Measurements from ENCODE around the gene EFR3B.

EFR3B gene

DNA sequence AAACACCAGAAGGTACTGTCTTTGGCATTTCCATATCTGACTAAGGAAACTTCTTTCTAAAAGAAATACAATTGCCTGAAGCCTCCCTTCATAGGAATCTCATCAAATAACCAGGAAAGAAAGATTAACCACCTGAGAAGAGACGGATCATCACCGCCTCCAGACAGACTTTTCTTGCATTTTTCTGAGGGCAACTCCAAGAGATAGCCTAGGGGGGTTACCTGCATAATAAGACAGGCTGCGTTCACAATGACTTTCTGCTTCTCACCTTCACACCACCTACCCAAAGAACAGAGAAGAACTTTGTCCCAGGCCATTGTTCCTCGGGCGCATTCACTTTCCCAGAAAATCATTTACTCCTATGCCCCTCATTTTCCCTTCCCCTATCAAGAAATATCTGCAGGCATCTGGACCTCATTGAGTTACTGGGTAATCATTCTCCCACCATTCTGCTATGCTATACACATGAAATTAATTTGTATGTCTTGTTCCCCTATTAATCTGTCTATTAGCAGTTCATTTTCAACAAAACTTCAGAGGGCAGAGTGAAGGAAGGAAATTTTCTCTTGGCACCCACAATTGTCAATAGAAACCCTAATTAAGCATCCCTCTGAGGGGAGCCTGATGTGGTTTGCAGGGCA is 134.8 kb downstream of the EFR3B start:
- Histone ChIP-seq H3K36me3 (ENCODE audit: control insufficient read depth in 2 of 2, insufficient read depth in 1 of 2, low read length in 2 of 2) (no peaks in the 10 kb centered on the region), H3K4me3 (ENCODE audit: low read depth, low read length) (no peak overlapping the region), H3K9me3 (ENCODE audit: control insufficient read depth, insufficient read depth, low read depth, low read length) (no peaks in the 10 kb centered on the region), H3K27ac (ENCODE audit: extremely low read depth, low read depth, low read length) (no peak overlapping the region), H3K4me1 (ENCODE audit: control insufficient read depth, insufficient read depth, low read length) (no peaks in the 10 kb centered on the region)
- TF ChIP-seq ZNF112 (tag by site-specific recombination; IDR thresholded peaks at IDR 0.05) (no peak), KLF1 (tag by site-specific recombination; IDR thresholded peaks at IDR 0.05) (no peak), ZNF626 (tag by site-specific recombination; IDR thresholded peaks at IDR 0.05) (no peak), HOXA7 (CRISPR knock-in tag; IDR thresholded peaks at IDR 0.05; ENCODE audit: borderline replicate concordance) (no peak), ZNF146 (tag by site-specific recombination; IDR thresholded peaks at IDR 0.05) (no peak), ZNF548 (tag by site-specific recombination; IDR thresholded peaks at IDR 0.05) (no peak), ZBTB48 (tag by site-specific recombination; IDR thresholded peaks at IDR 0.05) (no peak), HOXD13 (CRISPR knock-in tag; IDR thresholded peaks at IDR 0.05; ENCODE audit: borderline replicate concordance) (no peak), ZNF510 (tag by site-specific recombination; IDR thresholded peaks at IDR 0.05; ENCODE audit: insufficient replicate concordance) (no peak), ZNF239 (tag by site-specific recombination; IDR thresholded peaks at IDR 0.05) (no peak), ZNF707 (tag by site-specific recombination; IDR thresholded peaks at IDR 0.05) (no peak), ZNF768 (tag by site-specific recombination; IDR thresholded peaks at IDR 0.05) (no peak), ZNF501 (tag by site-specific recombination; IDR thresholded peaks at IDR 0.05) (no peak), ZNF391 (tag by site-specific recombination; IDR thresholded peaks at IDR 0.05; ENCODE audit: borderline replicate concordance, low read depth) (no peak)
- TF ChIP-seq, protein P1, sequence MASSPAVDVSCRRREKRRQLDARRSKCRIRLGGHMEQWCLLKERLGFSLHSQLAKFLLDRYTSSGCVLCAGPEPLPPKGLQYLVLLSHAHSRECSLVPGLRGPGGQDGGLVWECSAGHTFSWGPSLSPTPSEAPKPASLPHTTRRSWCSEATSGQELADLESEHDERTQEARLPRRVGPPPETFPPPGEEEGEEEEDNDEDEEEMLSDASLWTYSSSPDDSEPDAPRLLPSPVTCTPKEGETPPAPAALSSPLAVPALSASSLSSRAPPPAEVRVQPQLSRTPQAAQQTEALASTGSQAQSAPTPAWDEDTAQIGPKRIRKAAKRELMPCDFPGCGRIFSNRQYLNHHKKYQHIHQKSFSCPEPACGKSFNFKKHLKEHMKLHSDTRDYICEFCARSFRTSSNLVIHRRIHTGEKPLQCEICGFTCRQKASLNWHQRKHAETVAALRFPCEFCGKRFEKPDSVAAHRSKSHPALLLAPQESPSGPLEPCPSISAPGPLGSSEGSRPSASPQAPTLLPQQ (tag by site-specific recombination; IDR thresholded peaks at IDR 0.05), result no peak
- TF ChIP-seq, protein P2, sequence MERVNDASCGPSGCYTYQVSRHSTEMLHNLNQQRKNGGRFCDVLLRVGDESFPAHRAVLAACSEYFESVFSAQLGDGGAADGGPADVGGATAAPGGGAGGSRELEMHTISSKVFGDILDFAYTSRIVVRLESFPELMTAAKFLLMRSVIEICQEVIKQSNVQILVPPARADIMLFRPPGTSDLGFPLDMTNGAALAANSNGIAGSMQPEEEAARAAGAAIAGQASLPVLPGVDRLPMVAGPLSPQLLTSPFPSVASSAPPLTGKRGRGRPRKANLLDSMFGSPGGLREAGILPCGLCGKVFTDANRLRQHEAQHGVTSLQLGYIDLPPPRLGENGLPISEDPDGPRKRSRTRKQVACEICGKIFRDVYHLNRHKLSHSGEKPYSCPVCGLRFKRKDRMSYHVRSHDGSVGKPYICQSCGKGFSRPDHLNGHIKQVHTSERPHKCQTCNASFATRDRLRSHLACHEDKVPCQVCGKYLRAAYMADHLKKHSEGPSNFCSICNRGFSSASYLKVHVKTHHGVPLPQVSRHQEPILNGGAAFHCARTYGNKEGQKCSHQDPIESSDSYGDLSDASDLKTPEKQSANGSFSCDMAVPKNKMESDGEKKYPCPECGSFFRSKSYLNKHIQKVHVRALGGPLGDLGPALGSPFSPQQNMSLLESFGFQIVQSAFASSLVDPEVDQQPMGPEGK (tag by site-specific recombination; IDR thresholded peaks at IDR 0.05), result no peak
- CTCF ChIA-PET, result interaction anchor here (0.7 kb wide), 1 partner anchor 202 kb away, joined by 3 read pairs; no protein-coding TSS in a partner anchor
- POLR2A ChIA-PET, result no interaction called here

DNA sequence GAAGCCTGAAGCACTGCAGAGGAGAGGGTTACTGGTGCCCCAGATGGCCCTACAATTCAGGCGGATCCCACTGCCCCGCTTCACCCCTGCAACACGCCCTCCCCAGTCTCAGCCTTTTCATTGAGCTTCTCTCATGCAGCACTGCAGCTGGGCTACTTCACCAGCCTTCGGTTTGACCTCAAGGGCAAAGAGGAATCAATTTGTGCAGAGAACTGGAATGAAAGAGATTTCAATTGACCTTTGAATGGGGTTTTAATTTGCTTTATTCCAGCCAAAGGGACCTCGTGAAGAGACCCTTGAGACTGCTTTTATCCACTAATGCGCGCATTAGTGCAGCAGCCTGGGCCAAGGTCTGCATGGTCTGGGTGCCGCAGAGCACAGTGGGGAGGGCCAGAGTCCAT is 135.3 kb downstream of the EFR3B start:
- H3K36me3 ChIP-seq (ENCODE audit: control insufficient read depth in 2 of 2, insufficient read depth in 1 of 2, low read length in 2 of 2), result no peaks in the 10 kb centered on the region
- CTCF ChIA-PET, result interaction anchor here (0.7 kb wide), 1 partner anchor 202 kb away, joined by 3 read pairs; no protein-coding TSS in a partner anchor
- TF ChIP-seq SALL2 (tag by site-specific recombination; IDR thresholded peaks at IDR 0.05; ENCODE audit: borderline replicate concordance), result no peak
- TF ChIP-seq ZNF350 (tag by site-specific recombination; IDR thresholded peaks at IDR 0.05), result no peak
- TF ChIP-seq ZNF792 (tag by site-specific recombination; IDR thresholded peaks at IDR 0.05), result no peak
- TF ChIP-seq OVOL3 (tag by site-specific recombination; IDR thresholded peaks at IDR 0.05), result no peak
- no peak for TF ChIP-seq ZNF416 (tag by site-specific recombination; IDR thresholded peaks at IDR 0.05)
- H3K9me3 ChIP-seq (ENCODE audit: control insufficient read depth, insufficient read depth, low read depth, low read length), result no peaks in the 10 kb centered on the region
- no peaks in the 10 kb centered on the region for H3K4me1 ChIP-seq (ENCODE audit: control insufficient read depth, insufficient read depth, low read length)
- no peak overlapping the region for H3K4me3 ChIP-seq (ENCODE audit: low read depth, low read length)
- POLR2A ChIA-PET, result no interaction called here
- no peak overlapping the region for H3K27ac ChIP-seq (ENCODE audit: extremely low read depth, low read depth, low read length)
